CD4-positive, alpha-beta T cell treated with Interleukin-15 for 4 hours (primary cell): ENCODE measurements around the gene GFPT2.

Experiments
- DNase-seq: peaks from one replicate; pipeline ENCODE4 v3.0.0-alpha.2; 2020; ENCODE audit warnings: low spot score

GFPT2 gene

GRCh38 chr5:180353048-180353979 is at the start of gene GFPT2:
Gene GFPT2 (minus strand): TSS chr5:180353336. CDS start chr5:180353217, 119 bp downstream.
- DNase-seq = peak; percentile 79

GRCh38 chr5:180402716-180403115 is 49.6 kb upstream of the GFPT2 start:
- DNase-seq = no peak

GRCh38 chr5:180401229-180401907 is 48.2 kb upstream of the GFPT2 start:
- DNase-seq = no peak

GRCh38 chr5:180400416-180400815 is 47.3 kb upstream of the GFPT2 start:
- DNase-seq = no peak

- no peak for DNase-seq
These were observed 46.5 kb upstream of the GFPT2 start for GRCh38 chr5:180399401-180400215.

- DNase-seq = no peak
These were observed 43.8 kb upstream of the GFPT2 start for GRCh38 chr5:180396926-180397325.

- no peak for DNase-seq
These were observed 42.6 kb upstream of the GFPT2 start for GRCh38 chr5:180395540-180396274.

- DNase-seq = no peak
These were observed 41.0 kb upstream of the GFPT2 start for GRCh38 chr5:180394031-180394636.

GRCh38 chr5:180391276-180391675 is 38.1 kb upstream of the GFPT2 start:
- DNase-seq = no peak

- no peak for DNase-seq
These were observed 37.5 kb upstream of the GFPT2 start for GRCh38 chr5:180390441-180391190.

- DNase-seq = no peak
These were observed 36.3 kb upstream of the GFPT2 start for GRCh38 chr5:180389252-180390101.

- no peak for DNase-seq
These were observed 34.7 kb upstream of the GFPT2 start for GRCh38 chr5:180387798-180388197.

- DNase-seq = no peak
These were observed 29.8 kb upstream of the GFPT2 start for GRCh38 chr5:180382926-180383325.

- DNase-seq = no peak
These were observed 28.8 kb upstream of the GFPT2 start for GRCh38 chr5:180381851-180382480.

GRCh38 chr5:180381428-180381827 is 28.3 kb upstream of the GFPT2 start:
- no peak for DNase-seq

GRCh38 chr5:180380856-180381255 is 27.7 kb upstream of the GFPT2 start:
- no peak for DNase-seq

- no peak for DNase-seq
These were observed 27.3 kb upstream of the GFPT2 start for GRCh38 chr5:180380441-180380840.

GRCh38 chr5:180379355-180380070 is 26.4 kb upstream of the GFPT2 start:
- no peak for DNase-seq
